Upper lobe of left lung (tissue), 4 donors: ENCODE results near the gene DCST1.

Source experiments
- CTCF ChIP-seq, 6 experiments: fragments of 450-650 bp in 4 of 6; fragments of 200-600 bp in 2 of 6; sonication (generic) in 2 of 6; IDR thresholded peaks; one replicate each; pipeline ENCODE4 v1.5.1; 2016 to 2019; ENCODE audit warnings: antibody characterized with exemption in 6 of 6
- EP300 ChIP-seq, 4 donors: sonication (generic); formaldehyde crosslinking; IDR thresholded peaks; one replicate each; pipeline ENCODE4 v1.5.1; 2017; ENCODE audit warnings: antibody characterized with exemption in 4 of 4, control low read depth in 2 of 4
- POLR2A ChIP-seq, 4 donors: fragments of 450-650 bp; IDR thresholded peaks; one replicate each; pipeline ENCODE4 v1.5.1; 2016 to 2017; ENCODE audit warnings: antibody characterized with exemption in 4 of 4, mild to moderate bottlenecking in 2 of 4

DNA sequence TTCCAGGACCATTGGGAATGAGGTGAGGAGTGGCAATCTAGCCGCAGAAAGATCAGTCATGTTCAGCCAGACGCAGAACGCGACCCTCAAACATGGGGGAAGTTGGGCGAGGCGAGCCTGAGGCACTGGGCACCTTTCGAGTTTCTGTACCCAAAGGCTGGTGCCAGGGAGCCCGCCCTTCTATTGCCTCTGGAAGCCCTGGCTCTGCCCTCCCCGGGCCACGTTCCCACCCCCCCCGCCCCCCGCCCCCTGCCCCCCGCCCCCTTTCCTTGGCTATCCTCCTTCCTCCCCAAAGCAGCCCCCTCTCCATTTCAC, 33.3 kb upstream of the DCST1 start:
- TF ChIP-seq POLR2A (IDR thresholded peaks at IDR 0.05) = no peak
- TF ChIP-seq CTCF (IDR thresholded peaks at IDR 0.05) = no peak
- no peak for TF ChIP-seq EP300 (IDR thresholded peaks at IDR 0.05)
